Skin of body (tissue), 2 donors: Measurements from ENCODE around the gene CLCA1. TPM values are rescaled to one million over a fixed set of nuclear protein-coding genes. Genes with fewer than 3 reads are reported as not detected.

Experiments
- DNase-seq: peaks from one replicate; lab custom pipeline; 2025; lab: John Stamatoyannopoulos, UW
- total RNA-seq: library from RNA; depleted of rRNA; stranded (reverse); fragments of >200 nt; gene quantifications from one replicate; pipeline ENCODE4 v1.2.3, GENCODE V29; 2014

The CLCA1 gene
- total RNA-seq, 1 donor from 2014 or later = not detected

DNA sequence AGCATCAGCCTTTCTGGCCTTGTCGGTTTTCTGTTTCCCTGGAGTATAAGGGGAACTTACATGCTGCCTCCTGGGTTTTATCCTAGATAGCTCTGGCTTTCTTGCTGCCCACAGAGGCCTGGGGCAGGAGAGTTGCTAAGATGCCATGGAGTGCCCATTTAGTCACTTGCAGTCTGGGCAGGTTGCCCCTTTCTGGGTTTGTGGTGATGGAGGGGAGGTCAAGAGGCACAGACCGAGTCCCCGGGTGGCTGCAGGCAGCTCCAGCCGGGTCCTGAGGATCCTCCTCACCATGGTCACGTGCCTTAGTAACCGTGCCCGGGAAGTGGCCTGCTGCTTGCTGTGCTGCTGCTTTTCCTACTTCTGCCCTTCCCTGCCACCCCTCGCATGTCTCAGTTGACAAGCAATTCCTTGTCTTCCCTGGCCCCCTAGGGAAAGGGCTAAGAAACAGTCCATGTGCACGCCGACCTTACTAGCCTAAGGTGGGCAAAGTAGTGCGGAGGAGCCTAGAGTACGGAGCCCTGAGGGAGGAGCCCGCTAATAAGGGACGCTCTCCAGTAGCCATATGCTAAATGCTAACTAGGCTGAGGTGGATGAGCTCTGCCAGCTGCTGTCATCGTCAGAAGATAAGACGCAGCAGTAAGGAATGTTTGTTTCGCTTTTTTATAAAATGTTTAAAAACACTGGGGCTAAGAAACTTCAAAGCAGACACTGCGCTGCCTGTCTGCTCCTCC lies 34.8 kb downstream of the CLCA1 start:
- no peak for DNase-seq

- DNase-seq = no peak
Observed at GRCh38 chr1:86504137-86504479, 35.4 kb downstream of the CLCA1 start.

- DNase-seq = peak; percentile 59
Observed at GRCh38 chr1:86504895-86505563, 36.3 kb downstream of the CLCA1 start.

DNA sequence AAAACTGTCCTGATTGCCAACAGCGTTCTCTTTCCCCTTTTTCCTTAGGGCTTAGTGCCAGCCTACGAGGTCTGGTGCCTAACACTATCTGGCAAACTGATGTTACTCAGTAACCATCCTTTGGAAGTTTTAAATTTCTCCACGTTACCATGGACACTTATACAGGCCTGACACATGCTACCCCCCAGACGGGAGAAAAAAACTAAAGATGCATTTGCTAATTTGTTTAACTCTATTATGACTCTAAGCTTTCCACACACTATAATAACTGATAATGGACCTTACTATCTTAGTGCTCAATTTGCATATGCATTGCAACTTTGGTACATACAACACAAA lies 36.8 kb downstream of the CLCA1 start:
- DNase-seq = no peak

GRCh38 chr1:86507935-86508582 lies 39.3 kb downstream of the CLCA1 start:
- no peak for DNase-seq

- no peak for DNase-seq
Observed at GRCh38 chr1:86508583-86508969, 39.8 kb downstream of the CLCA1 start.

DNA sequence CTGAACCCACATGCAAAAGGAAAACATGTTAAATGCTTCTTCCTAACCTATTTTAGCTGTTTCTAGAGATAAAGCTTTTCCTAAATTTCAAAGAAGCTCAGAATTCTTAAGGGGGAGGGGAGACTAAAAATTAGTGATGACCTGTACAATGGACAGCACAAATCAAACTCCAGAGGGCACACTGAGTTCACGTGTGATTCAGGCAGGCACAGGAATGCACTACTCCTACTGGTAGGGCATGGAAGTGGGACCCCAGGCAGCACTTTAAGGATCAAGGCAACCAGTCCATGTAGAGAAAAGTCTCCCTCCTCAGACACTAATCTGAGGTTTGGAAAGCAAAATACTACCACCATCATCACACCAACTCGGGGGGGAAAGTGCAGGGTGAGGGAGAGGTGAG lies 46.9 kb downstream of the CLCA1 start:
- DNase-seq = no peak

DNA sequence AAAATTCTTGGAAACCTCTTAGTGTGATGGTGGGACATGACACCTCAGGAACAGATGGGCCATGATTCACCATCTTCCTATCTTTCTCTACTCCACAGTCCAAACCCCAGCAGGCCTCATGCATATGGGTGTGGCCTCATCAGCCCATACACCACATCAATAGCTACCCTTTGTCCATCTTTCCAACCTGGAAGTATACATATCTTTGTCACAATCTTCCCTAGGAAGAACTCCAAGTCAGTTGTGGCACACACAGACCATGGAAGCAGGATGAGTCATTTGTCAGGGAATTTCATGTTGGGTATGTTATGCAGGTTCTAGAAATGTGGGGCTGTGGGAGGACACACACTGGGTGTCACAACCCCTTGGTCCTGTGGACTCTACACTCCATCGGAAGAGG lies 47.6 kb downstream of the CLCA1 start:
- DNase-seq = no peak

- DNase-seq = no peak
Observed at GRCh38 chr1:86517336-86517735, 48.6 kb downstream of the CLCA1 start.

DNA sequence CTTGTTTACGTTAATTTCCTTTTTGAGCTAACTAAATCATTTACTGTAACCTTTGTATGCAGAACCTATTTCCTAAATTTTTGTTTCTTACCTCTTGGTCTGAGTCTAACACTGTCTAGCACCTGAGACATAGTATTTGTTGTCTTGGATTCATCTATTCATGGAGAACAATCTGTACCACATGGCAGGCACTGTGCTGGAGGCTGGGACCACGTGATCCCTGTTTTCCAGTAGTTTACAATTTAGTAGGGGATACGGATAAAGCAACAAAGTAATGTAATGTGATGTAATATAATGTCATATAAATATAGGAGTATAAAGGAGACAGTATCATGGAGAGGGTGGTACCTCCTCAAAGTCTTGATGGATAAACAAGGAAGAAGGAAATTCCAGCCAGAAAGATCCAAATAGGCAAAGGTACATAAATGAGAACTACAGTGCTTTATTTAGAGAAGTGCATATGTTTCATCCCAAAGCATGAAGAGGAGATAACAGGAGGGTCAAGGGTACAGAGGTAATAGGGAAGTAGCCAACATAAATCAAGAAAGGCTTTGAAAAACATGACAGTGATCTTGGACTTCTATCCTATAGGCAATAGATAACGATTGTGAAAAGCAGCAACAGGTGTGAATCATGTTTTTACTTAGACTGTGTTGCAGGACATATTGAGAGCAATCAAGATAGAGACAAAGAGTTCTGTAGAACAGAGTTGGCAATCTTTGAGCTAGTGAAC lies 52.2 kb downstream of the CLCA1 start:
- no peak for DNase-seq

GRCh38 chr1:86521522-86521891 lies 52.8 kb downstream of the CLCA1 start:
- DNase-seq = no peak

- peak; percentile 90 for DNase-seq
Observed at GRCh38 chr1:86522240-86522639, 53.5 kb downstream of the CLCA1 start.

- no peak for DNase-seq
Observed at GRCh38 chr1:86523670-86524354, 55.1 kb downstream of the CLCA1 start.

DNA sequence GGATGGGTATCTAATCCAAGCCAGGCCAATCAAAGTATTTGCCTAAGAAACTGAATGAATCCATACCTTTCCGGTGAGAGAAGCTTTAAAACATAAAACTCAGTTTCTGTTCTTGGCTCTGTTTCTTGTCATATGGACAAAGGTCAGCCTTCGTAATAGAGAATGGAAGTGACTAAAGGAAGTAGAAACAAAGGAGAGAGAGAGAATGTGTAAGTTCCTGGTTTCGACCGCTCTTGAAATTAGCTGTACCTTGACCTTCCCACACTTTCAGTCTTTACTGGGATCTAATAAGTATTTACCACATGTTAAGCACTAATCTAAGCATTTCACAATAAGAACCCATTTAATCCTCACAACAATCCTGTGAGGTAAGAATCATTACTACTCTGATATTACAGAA lies 58.6 kb downstream of the CLCA1 start:
- DNase-seq = no peak

DNA sequence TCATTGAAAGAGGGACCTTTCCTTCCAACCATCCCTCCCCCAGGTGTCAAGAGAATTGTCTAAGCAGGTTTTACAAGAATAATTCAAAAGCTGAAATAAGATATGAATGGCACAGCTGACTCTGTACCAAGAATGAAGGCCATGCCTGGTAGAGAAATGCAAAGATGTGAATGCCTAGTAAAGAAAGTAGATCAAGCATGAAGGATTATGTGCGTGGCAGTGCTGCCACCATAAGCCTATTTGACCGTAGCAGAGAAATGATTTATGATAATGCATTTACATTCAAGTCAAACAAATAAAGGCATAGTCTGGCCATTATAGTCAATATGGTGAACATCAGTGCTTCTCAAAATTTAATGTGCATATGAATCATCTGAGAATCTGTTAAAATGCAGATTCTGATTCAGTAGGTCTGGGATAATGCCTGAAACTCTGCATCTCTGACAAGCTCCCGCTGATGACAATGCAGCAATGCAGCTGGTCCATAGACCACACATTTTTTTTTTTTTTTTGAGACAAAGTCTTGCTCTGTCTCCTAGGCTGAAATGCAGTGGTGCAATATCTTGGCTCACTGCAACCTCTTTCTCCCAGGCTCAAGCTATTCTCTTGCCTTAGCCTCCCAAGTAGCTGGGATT lies 61.6 kb downstream of the CLCA1 start:
- no peak for DNase-seq

- no peak for DNase-seq
Observed at GRCh38 chr1:86537928-86538695, 69.4 kb downstream of the CLCA1 start.

GRCh38 chr1:86538775-86539174 lies 70.0 kb downstream of the CLCA1 start:
- DNase-seq = no peak

DNA sequence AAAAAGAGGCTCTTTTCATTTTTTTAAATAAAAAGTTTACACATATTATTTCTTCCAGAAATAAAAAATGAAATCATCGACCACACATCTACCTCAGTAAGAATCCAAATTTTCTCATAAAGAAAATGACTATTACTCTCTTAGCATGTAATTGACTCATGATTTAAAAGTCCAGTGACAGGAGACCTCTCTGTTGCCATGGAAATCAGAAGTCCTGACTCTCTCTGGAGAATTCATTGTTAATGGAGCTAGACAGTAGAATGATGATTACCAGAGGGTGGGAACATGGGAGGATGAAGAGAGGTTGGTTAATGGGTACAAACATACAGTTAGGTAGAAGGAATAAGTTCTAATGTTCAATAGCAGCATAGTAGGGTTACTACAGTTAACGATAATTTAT lies 73.1 kb downstream of the CLCA1 start:
- no peak for DNase-seq

- no peak for DNase-seq
Observed at GRCh38 chr1:86542631-86543030, 73.9 kb downstream of the CLCA1 start.

GRCh38 chr1:86546787-86547221 lies 78.1 kb downstream of the CLCA1 start, which contains the start of gene CLCA4:
CLCA4 (plus strand) TSS chr1:86547078; CDS start chr1:86547120, 42 bp downstream.
- no peak for DNase-seq
